HG03196 (cell line): ENCODE measurements around the gene CCDC88A.
"Not testable (repeated sequence)": the region's sequence is repeated elsewhere in the genome, so short reads cannot be mapped to it uniquely, and the experiment has no call there.

ENCODE experiments used
- ATAC-seq: cut with Tn5 transposase; IDR thresholded peaks from one replicate; pipeline ENCODE4 v1.9.1; 2021; ENCODE audit not compliant: unreplicated experiment

The CCDC88A gene

DNA sequence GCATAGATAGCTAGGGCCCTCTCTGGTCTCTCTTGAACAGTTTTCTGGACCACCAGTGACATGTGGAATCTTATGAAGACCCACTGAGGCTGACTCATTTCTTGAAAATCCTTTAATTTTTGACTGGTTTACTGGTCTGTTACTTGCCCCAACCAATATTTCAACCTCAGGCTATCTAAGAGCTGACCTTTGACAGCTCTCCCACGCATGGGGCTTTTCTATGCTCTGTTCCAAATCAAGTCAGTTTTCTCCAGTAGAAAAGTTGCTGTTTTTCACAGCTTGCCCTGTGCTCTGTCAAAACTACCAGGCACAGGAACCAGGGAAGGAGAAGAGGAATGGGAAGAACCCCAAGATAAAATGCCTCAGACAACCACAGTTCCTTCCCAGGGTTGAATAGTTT, 104.7 kb downstream of the CCDC88A start:
- no peak for ATAC-seq

DNA sequence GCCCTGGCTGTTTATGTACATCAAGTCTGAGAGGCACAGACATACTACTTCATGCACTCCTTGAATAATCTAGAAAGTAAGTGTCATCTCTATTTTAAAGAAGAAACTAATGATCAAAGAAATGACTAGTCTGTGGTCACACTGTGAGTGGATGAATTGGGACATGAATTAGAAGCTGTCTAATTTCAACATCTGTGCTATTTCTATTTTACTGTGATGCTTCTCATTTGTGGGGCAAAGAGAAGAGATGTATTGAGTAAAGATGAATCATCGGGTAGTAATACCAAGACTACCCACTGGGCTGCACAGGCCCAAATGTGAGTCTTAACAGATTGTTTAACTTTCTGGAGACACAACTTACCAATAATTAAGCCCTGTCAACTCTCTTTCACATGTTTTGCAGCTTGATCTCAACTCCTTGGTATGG, 108.2 kb downstream of the CCDC88A start:
- ATAC-seq: peak; percentile 94

DNA sequence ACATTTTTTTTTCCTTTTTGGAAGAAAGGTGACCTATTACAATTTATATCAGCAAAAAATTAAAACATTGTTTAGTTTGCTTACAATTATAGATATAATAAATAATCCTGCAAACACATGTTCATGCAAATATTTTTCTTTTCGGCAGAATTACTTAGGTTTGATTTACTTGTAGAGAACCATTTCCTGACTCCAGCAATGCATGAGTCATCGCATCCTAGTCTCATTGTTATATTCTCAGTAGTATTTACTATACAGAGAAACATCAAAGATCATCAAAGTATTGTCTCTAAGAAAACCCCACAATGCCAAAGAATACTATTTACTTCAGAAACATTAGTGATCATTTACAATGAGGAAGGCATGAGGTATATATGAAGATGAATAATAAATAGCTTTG, 110.2 kb downstream of the CCDC88A start:
- ATAC-seq: no peak

DNA sequence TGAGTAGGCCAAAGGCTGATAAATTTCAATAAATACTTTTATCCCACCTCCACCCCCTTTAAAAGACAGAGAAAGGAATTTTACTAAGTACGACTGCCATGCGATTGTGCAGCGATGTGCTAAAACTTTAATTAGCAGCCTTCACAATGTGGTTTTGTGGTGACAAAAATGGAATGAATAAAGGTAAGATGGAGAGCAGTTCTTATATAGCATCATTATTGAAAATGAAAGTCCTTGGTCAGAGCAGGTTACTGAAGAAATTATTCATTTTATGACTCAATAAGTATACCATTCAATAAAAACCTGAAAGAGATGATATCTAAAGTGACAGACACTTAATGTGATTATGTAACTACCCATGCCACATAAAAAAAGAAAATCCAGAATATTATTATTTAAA, 117.4 kb downstream of the CCDC88A start:
- ATAC-seq: peak; percentile 69

DNA sequence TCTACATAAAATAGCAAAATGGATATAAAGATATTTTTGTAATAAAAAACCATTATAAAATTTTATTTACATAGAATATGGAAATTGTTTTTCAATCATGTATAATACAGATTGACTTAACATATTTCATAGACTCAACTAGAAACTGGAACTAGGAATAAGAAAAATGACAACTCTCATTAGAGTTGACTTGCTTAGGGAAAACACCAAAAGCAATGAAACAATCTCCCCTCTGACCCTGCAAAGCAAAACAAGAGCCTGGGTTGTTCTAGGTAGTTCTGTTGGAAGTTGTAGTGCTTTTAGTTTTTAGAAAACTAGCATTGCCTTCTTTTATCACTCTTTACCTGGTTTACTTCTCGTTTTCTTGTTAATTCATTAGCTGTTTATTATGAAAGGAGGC, 118.4 kb downstream of the CCDC88A start:
- no peak for ATAC-seq

DNA sequence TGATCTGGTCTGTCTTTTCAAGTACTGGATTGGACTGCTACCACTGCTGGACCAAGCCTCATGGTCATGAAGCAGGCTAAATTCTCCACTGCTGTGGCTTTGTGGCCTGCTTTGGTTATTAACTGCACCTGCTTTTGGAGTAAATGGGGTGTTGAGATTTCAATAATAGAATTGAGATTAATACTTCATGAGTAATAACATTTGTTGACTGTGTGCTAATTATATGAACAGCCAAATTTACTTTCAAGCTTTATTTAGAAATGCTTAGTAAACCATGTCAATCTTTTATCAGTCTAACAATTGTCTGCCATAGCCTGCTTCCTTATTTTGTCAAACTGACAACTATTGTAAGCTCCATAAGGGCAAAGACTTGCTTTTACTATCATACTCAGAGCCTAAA, 123.3 kb downstream of the CCDC88A start:
- ATAC-seq: no peak

DNA sequence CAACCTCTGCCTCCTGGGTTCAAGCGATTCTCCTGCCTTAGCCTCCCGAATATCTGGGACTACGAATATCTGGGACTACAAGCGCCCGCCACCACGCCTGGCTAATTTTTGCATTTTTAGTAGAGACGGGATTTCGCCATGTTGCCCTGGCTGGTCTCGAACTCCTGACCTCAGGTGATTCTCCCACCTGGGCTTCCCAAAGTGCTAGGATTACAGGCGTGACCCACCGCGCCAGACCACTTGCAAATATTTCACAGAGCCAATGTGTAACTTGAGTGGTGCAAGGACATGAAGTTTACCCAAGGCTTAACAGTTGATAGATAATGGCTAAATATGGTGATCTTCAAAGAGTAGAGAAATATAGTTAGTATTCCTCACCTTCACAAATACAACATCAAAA, 136.6 kb downstream of the CCDC88A start:
- no peak for ATAC-seq

DNA sequence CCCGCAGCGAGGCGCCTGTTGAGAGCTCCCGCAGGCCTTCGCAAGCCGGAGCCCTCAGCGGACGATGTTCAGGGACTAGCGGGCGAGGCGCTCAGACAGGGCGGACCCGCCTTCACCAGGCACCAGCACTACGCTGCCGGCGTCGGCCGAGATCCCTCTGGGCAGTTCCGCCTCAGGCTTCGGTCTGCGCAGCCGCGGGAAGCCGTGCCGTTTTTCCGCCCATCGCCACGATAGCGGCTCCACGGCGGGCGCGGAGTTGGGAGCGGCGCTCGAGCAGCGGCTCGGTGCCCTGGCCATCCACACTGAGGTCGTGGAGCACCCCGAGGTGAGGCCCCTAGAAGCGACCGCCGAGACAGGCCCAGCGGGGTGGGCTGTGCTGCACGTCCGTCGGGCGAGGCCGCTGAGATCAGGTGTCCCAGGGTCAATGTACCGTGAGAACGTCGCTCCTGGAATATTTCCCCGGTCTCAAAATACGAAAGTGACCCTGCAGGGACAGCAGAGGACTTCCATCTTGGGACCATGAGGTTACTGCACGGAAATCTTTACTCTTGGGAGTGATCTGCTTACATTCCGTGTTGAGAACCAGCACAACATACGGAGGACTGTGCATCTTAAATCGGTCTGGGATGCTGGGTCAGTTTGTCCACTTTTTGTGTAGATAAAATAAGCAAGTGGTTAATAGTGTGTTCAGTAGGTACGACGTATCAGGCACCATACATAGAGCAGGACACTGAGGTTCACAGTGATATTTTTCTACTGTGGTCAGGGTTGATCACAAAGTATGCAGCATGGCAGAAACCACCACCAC, 137.3 kb downstream of the CCDC88A start:
- peak; percentile 94 for ATAC-seq

DNA sequence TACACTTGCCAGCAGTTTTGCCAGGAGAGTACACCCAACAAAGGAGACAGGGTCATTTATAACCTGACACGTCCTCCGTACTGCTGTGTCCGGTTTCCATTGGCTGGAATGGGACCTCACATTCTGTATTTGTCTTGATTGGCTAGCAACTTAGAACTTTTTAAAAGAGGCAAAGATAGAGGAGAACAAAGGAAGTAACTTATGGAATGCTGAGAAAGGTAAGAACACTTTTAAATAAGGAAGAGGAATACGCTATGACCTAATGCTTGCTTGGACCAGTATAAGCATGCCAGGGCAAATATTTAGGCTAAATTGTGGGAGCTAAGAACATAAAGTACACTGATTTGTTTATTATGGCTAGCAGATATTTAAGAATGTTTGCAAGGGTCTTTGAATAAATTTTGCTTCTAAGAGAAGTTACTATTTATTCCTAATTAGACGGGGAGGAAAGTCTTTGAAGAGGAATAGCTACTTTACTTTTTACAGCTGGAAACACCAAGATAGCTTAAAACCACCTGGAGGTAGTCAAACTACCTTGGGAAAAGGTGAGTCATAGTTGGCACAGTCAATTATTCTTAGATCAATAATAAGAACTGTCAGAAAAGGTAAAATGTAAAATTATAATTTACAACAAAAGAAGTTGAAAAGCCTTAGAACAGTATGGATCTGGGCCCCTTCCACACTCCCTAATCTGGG, 138.7 kb downstream of the CCDC88A start:
- not testable (repeated sequence) for ATAC-seq

DNA sequence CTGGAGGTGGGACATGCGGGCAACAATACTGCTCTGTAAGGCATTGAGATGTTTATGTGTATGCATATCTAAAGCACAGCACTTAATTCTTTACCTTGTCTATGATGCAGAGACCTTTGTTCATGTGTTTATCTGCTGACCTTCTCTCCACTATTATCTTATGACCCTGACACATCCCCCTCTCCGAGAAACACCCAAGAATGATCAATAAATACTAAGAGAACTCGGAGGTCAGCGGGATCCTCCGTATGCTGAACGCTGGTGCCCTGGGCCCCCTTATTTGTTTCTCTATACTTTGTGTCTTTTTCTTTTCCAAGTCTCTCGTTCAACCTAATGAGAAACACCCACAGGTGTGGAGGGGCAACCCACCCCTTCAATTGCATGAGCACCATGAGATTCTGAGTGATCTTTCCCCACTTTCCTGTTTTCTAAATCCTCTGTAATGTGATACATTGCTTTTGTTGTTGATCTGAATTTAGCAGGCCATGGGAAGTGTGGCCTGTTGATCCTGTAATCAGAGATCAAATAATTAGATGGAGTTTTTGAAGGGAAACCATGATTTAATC, 139.7 kb downstream of the CCDC88A start:
- not testable (repeated sequence) for ATAC-seq

DNA sequence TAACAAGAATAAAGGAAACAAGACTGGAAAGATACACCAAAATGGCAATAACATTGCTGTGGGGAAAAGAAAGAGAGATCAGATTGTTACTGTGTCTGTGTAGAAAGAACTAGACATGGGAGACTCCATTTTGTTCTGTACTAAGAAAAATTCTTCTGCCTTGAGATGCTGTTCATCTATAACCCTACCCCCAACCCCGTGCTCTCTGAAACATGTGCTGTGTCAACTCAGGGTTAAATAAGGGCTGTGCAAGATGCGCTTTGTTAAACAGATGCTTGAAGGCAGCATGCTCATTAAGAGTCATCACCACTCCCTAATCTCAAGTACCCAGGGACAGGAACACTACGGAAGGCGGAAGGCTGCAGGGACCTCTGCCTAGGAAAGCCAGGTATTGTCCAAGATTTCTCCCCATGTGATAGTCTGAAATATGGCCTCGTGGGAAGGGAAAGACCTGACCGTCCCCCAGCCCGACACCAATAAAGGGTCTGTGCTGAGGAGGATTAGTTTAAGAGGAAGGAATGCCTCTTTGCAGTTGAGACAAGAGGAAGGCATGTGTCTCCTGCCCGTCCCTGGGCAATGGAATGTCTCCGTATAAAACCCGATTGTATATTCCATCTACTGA, 140.3 kb downstream of the CCDC88A start:
- ATAC-seq: not testable (repeated sequence)

DNA sequence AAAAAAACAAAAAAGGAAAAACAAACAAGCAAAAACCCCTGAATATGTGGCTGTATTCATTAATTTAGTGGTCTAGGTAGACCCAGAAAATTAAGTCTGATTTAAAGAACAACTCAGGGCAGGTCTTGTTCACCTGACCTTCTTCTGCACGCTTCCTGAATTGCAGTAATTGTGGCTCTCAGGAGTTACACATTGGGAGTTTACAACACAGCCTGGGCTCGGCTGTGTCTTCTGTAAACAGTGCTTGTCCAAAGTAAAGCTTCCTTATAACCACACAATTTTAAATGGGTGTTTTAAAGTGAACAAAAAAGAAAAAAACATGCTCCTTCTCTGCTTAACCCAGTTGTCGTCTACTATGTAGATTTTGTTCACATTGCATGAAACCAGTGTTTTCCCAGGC, 142.3 kb downstream of the CCDC88A start:
- no peak for ATAC-seq

DNA sequence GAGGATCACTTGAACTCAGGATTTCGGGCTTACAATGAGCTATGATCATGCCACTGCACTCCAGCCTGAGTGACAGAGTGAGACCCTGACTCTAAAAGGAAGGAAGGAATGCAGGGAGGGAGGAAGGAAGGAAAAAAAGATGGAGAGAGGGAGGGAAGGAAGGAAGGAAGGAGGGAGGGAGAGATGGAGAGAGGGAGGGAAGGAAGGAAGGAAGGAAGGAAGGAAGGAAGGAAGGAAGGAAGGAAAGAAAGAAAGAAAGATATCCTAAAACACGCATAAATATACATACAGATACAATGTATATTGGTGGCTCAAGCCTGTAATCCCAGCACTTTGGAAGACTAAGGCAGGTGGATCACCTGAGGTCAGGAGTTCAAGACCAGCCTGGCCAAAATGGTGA, 145.3 kb downstream of the CCDC88A start:
- not testable (repeated sequence) for ATAC-seq

DNA sequence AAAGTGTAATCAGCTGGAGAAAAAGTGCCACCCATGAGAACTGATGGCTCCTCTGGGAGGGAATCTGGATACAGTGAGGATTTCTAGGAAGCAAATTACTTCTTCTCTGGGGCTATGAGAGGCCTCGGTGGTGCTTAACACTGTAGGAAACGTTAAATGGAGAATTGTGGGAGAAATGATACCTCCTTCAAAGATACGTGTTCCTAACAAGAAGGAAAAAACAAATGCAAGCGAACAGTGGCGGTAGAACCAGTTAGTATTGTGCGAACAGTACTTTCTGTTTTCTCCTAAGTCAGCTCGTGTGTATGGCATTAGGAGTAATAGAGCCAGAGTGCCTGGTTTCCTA, 150.0 kb downstream of the CCDC88A start:
- ATAC-seq: no peak

DNA sequence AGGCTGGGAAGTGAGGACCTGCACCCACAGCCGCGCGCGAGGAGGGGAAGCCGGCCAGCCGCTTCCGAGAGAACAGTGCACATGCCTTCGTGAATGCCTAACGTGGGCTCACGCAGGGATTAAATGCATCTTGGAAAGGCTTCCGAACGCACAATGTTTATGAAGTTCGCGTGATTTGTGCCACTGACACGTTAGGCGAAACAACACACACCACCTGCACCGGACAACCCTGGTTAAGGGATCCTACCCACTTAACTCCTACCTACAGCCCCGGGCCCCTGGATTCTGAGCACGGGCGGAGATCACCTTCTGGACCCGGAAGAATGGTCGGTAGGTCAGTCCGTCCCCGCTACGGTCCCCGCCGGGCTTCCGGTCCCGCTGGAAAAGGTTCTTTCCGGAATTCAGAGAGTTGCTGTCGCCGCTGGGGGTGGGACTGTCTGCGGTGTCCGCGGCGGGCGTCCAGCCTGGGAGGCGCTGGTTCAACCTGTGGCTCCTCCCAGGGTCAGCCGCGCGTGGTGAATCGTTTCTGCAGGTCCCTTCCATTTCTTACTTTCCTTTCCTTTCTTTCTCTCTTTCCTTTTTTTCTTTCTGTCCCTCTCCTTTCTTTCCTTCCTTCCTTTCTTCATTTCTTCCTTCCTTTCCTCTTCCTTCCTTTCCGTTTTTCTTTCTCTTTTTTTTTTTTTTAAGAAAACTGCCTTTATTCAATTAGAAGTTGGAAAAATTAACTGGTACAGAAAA, 150.6 kb downstream of the CCDC88A start, which contains the start of gene MTIF2:
TSS of gene MTIF2 (minus strand) at position 325 of the 738 bp plus-strand sequence. CDS start 5,373 bp downstream, outside the sequence.
- peak; percentile 96 for ATAC-seq

DNA sequence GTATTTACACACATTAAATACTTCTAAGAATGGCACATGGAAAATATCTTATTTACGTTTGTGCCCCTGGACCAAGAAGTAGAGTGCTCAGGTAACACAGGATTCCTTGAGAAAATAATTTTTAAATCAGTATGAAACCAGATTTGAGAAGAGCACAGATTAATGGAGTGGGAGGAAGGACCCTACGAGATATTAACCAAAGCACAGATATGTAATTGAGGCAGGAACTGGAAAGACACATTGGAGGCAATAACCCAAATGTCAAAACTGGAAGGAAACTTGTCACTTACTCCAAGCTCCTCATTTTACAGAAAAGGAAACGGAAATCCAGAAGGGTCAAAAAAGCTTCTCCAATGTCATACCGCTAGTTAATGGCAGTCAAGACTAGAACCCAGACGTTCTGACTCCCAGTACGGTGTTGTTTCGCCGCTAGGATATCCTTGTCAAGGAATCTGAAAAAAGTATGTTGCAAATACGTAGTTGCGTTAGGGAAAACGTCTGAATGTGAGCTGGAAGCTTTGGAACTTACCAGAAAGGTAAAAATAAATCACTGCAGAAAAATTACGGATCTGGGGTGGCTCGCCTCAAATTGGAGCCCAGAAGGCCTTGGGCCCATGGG, 151.3 kb downstream of the CCDC88A start:
- no peak for ATAC-seq

DNA sequence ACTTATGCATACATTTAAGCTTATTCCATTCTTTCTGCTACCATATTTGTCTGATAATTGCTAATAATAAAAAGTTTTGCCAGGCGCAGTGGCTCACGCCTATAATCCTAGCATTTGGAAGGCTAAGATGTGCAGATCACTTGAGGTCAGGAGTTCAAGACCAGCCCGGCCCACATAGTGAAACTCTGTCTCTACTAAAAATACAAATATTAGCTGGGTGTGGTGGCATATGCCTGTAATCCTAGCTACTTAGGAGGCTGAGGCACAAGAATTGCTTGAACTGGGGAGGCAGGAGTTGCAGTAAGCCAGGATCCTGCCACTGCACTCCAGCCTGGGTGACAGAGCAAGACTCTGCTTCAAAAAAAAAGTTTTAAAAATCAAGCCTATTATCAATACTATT, 160.1 kb downstream of the CCDC88A start:
- not testable (repeated sequence) for ATAC-seq

DNA sequence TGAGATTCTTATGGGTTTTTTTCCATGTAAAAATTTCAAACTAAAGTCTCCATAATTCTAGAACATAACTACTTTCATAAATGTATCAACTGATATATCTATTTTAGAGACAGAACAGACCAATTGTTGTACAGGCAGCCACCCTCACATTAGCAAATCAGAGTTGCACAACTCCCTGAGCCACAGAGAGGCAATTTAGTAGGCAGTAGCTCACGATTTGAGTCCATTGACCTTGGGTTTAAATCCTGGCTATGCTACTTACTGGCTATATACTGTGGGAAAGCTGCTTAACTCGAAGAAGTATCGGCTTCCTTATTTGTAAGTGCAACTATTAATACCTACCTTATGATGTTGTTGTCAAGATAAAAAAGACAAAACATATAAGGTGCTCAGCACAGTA, 166.8 kb downstream of the CCDC88A start:
- ATAC-seq: no peak

DNA sequence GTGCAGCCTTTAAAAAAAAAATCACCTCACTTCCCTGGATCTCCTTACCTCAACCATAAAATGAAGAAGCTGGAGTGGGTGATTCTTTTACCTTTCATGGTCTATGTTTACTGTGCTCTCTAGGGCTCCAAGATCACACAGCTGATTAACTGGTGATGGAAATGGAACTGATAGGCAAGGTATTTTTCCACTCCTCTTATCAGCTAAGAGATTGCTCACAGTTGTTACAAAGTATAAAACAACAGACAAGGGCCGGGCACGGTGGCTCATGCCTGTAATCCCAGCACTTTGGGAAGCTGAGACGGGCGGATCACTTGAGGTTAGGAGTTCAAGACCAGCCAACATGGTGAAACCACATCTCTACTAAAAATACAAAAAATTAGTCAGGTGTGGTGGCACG, 172.6 kb downstream of the CCDC88A start:
- no peak for ATAC-seq

DNA sequence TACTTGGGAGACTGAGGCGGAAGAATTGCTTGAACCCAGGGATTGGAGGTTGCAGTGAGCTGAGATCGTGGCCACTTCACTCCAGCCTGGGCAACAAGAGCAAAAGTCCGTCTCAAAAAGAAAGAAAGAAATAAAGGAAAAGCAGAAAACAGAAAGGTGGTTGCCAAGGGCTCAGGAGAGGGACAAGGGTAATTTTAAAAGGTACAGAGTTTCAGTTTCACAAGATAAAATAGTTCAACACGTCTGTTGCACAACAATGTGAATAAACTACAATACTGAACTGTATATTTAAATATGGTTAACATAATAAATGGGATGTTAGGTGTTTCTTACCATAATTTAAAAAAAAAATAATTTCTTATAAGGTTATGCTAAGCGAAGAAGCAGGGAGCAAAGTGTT, 174.2 kb downstream of the CCDC88A start:
- no peak for ATAC-seq
